Suprapubic skin (tissue), 4 donors: ENCODE data around the gene PTPRN2.

Source experiments
- POLR2A ChIP-seq, 2 donors: fragments of 450-650 bp; IDR thresholded peaks; one replicate each; pipeline ENCODE4 v1.6.1; 2017; ENCODE audit warnings: antibody characterized with exemption in 2 of 2, mild to moderate bottlenecking in 2 of 2, moderate library complexity in 2 of 2
- POLR2AphosphoS5 ChIP-seq, 3 donors: sonication (generic); formaldehyde crosslinking; IDR thresholded peaks; one replicate each; pipeline ENCODE4 v1.6.1; 2017; ENCODE audit warnings: antibody characterized with exemption in 3 of 3
- TF ChIP-seq, protein P1 (sequence below), 2 donors: fragments of 200-600 bp in 1 of 2; fragments of 450-650 bp in 1 of 2; sonication (generic) in 1 of 2; IDR thresholded peaks; one replicate each; pipeline ENCODE4 v1.5.1; 2016 to 2019; ENCODE audit warnings: antibody characterized with exemption in 2 of 2, mild to moderate bottlenecking in 1 of 2, moderate library complexity in 1 of 2

DNA sequence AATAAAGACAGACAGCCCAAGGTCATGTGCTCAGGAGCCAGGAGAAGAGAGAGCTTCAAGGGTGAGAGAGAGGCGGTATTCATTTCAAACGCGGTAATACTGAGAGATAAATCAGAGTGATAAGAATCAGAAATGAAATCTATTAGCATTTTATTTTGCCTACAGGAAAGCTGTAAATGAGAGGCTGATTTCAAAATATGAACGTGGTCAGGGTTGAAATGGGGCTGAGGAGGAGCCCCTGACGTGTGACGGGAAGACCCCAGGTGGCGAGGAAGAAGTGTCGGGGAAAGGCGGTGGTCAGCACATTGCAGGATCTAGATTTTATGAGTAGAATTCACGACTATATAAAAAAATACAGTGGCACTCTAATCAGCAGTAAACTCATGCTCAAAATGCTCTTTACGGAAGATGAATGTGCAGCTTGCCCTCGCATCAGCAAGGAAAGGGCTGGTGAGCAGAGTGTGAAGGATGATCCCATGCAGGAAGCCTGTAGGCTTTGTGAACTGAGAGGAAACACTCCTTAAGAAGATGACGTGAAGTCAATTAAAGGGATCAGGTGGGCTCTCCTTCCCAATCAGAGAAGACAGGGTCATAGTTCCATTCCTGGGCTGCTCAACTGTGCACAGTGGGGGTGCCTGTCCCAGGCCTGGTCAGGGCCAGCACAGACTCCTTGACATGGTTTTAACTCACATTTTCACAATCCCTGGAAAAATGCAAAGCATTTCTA lies 360.2 kb downstream of the PTPRN2 start:
- TF ChIP-seq POLR2AphosphoS5 (IDR thresholded peaks at IDR 0.05), result no peak
- TF ChIP-seq, protein P1, sequence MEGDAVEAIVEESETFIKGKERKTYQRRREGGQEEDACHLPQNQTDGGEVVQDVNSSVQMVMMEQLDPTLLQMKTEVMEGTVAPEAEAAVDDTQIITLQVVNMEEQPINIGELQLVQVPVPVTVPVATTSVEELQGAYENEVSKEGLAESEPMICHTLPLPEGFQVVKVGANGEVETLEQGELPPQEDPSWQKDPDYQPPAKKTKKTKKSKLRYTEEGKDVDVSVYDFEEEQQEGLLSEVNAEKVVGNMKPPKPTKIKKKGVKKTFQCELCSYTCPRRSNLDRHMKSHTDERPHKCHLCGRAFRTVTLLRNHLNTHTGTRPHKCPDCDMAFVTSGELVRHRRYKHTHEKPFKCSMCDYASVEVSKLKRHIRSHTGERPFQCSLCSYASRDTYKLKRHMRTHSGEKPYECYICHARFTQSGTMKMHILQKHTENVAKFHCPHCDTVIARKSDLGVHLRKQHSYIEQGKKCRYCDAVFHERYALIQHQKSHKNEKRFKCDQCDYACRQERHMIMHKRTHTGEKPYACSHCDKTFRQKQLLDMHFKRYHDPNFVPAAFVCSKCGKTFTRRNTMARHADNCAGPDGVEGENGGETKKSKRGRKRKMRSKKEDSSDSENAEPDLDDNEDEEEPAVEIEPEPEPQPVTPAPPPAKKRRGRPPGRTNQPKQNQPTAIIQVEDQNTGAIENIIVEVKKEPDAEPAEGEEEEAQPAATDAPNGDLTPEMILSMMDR (IDR thresholded peaks at IDR 0.05), result no peak
- no peak for TF ChIP-seq POLR2A (IDR thresholded peaks at IDR 0.05)
